ENCODE data around the gene OR2T2.
"Not testable (repeated sequence)": the region's sequence is repeated elsewhere in the genome, so short reads cannot be mapped to it uniquely, and the experiment has no call there.

Gene OR2T2

GRCh38 chr1:248445399-248445798, at the start of gene OR2T2:
Gene OR2T2, plus strand, starts transcription at chr1:248445637. Its CDS starts 7,161 bp downstream, at chr1:248452798.
- DNase-seq (ENCODE audit: low read depth in 2 of 2) = not testable (repeated sequence)

- DNase-seq (ENCODE audit: low read depth in 2 of 2) = no peak
Measured at GRCh38 chr1:248402748-248403147, 42.7 kb upstream of the OR2T2 start, which contains the start of gene OR2T1. Gene OR2T1, plus strand, starts transcription at chr1:248403048. Its CDS starts 3,100 bp downstream, at chr1:248406148.

GRCh38 chr1:248404024-248404423, 41.4 kb upstream of the OR2T2 start:
- no peak for DNase-seq (ENCODE audit: low read depth in 2 of 2)

GRCh38 chr1:248406721-248407692, 38.4 kb upstream of the OR2T2 start:
- no peak for DNase-seq (ENCODE audit: low read depth in 2 of 2)

GRCh38 chr1:248416226-248416625, 29.2 kb upstream of the OR2T2 start:
- DNase-seq (ENCODE audit: low read depth in 2 of 2) = no peak

GRCh38 chr1:248417854-248418253, 27.6 kb upstream of the OR2T2 start:
- no peak for DNase-seq (ENCODE audit: low read depth in 2 of 2)

- DNase-seq (ENCODE audit: low read depth in 2 of 2) = no peak
Measured at GRCh38 chr1:248421384-248421783, 24.1 kb upstream of the OR2T2 start.

GRCh38 chr1:248427526-248428191, 17.8 kb upstream of the OR2T2 start:
- DNase-seq (ENCODE audit: low read depth in 2 of 2) = not testable (repeated sequence)

GRCh38 chr1:248428192-248428533, 17.3 kb upstream of the OR2T2 start:
- DNase-seq (ENCODE audit: low read depth in 2 of 2) = not testable (repeated sequence)

GRCh38 chr1:248431683-248432082, 13.8 kb upstream of the OR2T2 start:
- DNase-seq (ENCODE audit: low read depth in 2 of 2) = not testable (repeated sequence)

GRCh38 chr1:248432201-248432600, 13.2 kb upstream of the OR2T2 start:
- DNase-seq (ENCODE audit: low read depth in 2 of 2) = not testable (repeated sequence)

GRCh38 chr1:248433811-248434415, 11.5 kb upstream of the OR2T2 start:
- not testable (repeated sequence) for DNase-seq (ENCODE audit: low read depth in 2 of 2)

GRCh38 chr1:248434913-248435312, 10.5 kb upstream of the OR2T2 start:
- DNase-seq (ENCODE audit: low read depth in 2 of 2) = not testable (repeated sequence)

GRCh38 chr1:248436303-248436702, 9.1 kb upstream of the OR2T2 start:
- DNase-seq (ENCODE audit: low read depth in 2 of 2) = not testable (repeated sequence)

GRCh38 chr1:248438668-248439067, 6.8 kb upstream of the OR2T2 start:
- not testable (repeated sequence) for DNase-seq (ENCODE audit: low read depth in 2 of 2)

- DNase-seq (ENCODE audit: low read depth in 2 of 2) = not testable (repeated sequence)
Measured at GRCh38 chr1:248439283-248439682, 6.2 kb upstream of the OR2T2 start.

- DNase-seq (ENCODE audit: low read depth in 2 of 2) = not testable (repeated sequence)
Measured at GRCh38 chr1:248442500-248443277, 2.7 kb upstream of the OR2T2 start.

- not testable (repeated sequence) for DNase-seq (ENCODE audit: low read depth in 2 of 2)
Measured at GRCh38 chr1:248444603-248445002, 834 bp upstream of the OR2T2 start.

- DNase-seq (ENCODE audit: low read depth in 2 of 2) = not testable (repeated sequence)
Measured at GRCh38 chr1:248448409-248449074, 3.1 kb downstream of the OR2T2 start.

- not testable (repeated sequence) for DNase-seq (ENCODE audit: low read depth in 2 of 2)
Measured at GRCh38 chr1:248449821-248450465, 4.5 kb downstream of the OR2T2 start.

Data from activated CD8-positive, alpha-beta memory T cell treated with anti-CD3 and anti-CD28 coated beads for 4 hours (primary cell).